ENCODE measurements around the gene EPB41L3. TPM values are rescaled to one million over a fixed set of nuclear protein-coding genes. Genes with fewer than 3 reads are reported as not detected.
"Not testable (repeated sequence)": the region's sequence is repeated elsewhere in the genome, so short reads cannot be mapped to it uniquely, and the experiment has no call there.

Gene EPB41L3
- total RNA-seq, 1 experiment from 2014 or later: 198 TPM

DNA sequence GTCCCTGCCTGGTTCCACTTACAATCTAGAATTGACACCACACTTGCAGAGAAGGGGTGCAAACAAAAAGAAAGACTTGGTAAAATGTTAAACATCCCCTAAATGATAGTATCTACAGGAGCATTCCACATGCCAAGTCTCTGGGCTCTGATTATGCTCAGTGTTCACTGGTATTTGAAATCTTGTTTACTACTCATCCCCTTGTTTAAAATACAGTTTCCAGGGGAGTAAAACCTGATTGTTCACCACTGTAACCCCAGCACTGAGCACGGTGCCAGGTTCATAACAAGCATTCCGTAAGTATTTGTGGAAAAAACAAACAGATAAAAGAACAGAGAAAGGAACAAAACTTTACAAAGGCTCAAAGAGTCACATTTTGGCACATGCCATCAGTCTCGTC is 11.7 kb downstream of the EPB41L3 start:
- no peak for DNase-seq (ENCODE audit: low read depth)

DNA sequence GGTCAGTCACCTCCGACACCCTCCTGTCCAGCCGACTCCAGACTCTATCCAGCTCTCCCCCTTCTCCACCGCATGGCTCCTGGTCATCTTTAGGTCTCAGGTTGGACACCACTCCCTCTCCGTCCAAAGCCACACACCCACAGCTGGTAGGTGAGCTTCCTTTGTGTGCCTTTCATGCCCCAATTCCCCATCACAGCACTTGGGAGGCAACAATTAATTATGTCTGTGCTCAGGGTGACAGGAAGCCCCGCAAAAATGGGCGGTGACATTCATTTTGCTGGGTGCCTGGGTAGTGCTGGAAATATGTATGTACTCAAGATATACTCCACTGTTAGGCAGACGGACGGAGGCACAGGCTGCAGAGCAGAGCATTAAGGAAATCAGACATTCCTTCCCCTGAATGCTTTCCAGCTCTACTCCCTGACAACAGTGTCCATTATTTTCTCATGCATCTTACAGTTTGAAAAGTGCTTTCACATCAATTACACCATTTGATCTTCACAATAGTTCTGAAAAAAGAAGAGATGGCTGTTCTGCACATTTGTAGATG is 13.1 kb downstream of the EPB41L3 start:
- no peak for DNase-seq (ENCODE audit: low read depth)

DNA sequence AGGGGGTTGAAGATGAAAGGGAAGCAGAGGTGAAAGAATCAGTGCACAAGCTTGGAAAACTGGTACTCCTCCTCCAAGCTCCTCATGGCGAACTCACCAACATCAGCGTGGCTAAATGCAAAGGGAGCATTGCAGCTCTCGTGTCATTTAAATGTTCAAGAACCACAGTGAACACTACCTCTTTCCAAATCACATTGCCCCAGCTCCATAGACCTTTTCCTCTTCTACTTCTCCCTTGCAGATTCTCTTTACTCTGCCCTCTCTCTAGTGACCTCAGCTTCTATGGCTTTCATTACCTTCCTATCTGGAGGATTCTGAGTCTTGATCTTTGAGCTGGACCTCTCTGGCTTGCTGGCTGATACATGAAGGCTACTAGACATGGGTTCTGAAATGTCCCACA is 14.3 kb downstream of the EPB41L3 start:
- no peak for DNase-seq (ENCODE audit: low read depth)

DNA sequence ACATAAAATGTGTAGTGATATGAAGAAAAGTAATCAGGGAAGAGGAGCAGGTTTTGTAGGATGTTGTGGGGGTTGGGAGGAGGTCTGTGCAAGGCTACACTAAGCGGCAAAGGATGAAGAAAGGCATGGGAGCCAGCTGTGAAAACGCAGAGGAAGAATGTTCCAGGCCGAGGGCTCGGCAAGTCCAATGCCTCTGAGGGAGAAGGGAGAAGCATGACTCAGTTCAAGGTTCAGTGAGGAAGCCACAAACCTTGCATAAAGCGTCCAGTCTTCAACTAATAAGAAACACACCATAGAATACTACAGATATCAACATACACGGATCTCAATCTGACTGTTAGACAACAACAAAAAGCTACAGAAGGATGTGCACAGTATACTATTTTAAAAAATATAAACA is 16.2 kb downstream of the EPB41L3 start:
- DNase-seq (ENCODE audit: low read depth): peak; percentile 88

DNA sequence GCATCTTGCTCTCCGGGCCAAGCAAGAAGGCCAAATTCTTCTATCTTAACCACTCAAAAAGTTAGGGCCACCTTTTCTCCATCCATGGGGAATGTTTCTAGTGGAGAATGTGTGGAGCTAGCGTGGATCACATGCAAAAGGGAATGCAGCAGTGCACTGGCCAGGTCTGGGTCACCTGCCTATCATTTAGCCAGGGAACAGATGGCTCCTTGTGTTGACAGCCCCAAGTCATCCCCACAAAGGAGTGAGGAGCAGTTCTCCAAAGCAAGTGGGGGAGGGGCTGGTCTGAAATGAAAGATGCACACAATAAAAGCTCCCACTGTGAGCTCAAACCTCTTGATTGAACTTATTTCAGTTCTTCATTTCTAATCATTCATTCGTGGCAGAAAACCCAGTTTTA is 19.1 kb downstream of the EPB41L3 start:
- DNase-seq (ENCODE audit: low read depth): no peak

DNA sequence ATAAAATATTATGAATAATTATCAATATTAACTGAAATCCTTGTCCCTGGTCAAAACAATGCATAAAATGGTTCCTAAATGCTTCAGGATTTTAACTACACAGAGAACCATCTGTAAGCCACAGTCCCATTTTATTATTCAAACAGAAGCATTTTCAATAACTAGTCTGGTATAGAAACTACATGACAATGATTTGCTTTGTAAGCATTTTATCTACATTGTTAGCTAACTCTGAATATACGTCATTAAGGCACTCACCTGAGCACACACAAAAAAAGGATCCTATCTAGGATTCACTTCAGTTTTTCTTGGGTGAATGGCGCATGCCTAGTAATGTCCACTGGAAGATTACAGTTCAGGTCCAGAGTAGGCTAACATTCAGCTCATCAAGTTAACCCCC is 22.8 kb downstream of the EPB41L3 start:
- DNase-seq (ENCODE audit: low read depth): no peak

DNA sequence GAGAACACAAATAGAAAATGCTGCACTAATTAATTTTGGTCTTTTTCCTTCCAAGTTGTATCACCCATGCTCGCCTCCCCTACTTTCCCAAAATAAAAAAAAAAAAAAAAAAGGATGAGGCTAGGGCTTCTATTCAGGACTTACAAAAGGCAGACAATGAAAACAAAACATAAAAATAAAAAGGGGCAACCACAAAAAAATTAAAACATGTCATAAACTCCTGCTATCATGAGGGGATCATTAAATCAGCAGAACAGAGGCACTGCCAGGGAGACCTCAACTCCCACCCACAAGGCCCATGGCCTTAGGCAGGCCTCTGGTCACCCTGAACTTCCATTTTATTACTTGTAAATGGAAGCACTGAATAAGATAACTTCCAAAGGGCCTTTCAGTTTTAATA is 23.3 kb downstream of the EPB41L3 start:
- DNase-seq (ENCODE audit: low read depth): no peak

DNA sequence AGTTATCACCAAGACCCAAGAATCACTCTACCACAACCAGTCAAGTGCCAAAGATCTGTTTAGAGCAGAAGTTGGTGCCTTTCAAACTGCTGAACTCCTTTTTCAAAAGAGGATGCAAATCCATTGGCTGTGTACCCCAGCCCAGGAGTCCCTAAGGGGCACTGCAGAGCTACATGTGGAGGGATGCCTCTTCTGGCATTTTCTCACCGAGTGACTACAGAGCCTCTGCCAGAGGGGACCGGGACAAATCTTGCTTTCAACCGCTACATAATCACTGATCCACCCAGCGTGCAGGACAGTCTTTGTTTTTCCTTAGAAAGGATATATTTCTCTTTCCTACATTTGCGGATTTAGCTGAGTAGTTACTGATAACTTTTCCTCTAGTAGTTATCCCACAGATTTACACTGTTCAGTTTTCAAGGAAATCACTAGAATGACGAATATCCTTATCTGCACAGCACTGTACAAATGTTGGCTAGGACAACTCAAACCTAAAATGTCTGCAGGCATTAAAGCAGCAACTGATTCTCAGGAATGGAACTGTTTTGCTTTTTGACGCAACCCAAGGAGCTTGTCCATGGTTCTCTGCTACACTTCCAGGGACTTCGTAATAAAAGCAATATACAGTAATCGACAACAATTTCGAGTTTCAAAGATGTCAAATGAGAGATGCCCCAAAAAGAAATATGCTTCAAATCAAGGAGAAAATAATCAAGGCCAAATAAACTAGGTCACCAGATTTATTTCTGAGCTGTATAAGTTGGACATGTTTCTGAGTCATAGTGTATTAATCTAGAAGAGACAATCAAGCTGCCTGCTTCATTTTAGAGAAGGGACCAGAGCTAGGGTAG is 24.1 kb downstream of the EPB41L3 start:
- no peak for DNase-seq (ENCODE audit: low read depth)

DNA sequence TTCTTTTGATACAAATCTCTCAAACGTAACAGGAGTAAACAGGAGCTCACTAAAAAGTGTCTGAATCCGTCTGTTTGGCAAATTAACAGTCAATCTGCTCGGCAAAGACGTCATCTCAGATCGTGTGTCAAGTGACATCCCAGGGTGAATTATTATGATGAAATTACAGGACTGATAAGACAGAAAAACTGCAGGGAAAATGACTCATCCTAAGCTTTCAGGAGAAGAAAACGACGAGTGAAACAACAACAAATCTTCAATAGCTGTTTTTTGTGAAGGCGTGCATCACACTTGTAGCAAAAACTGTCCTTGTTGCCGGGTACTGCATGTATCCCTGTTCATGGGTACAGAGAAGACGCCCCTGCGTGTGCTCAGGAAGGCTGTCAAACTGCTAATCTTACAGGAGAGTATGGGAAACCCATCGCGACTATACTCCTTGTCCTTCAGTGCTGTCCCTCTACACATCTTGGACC is 24.9 kb downstream of the EPB41L3 start:
- peak; percentile 28 for DNase-seq (ENCODE audit: low read depth)

DNA sequence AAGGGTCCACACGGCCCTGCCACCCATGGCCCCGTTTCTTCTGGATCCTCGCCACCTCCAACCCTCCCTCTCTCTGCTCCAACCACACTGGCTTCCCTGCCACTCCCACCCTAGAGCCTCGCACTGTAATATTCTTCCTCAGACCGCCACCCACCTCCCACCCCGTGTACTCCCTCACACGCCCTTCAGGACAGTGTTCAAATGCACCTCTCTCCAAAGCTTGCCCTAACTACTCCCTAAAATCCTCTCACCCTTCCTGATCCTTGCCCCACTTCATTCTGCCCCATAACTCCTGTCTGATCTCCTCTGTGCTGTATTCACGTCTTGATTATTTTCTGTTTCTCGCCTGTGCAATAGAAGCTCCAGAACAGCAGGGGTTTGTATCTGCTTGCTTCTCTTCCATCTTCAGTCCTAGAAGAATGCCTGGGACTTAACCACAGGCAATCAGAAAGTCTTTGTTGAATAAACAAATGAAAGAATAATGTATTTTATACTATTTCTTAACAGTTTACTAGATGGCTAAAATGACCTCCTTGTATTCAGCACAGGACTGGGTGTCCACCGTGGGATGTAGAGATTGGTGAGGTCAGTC is 25.5 kb downstream of the EPB41L3 start:
- DNase-seq (ENCODE audit: low read depth): no peak

DNA sequence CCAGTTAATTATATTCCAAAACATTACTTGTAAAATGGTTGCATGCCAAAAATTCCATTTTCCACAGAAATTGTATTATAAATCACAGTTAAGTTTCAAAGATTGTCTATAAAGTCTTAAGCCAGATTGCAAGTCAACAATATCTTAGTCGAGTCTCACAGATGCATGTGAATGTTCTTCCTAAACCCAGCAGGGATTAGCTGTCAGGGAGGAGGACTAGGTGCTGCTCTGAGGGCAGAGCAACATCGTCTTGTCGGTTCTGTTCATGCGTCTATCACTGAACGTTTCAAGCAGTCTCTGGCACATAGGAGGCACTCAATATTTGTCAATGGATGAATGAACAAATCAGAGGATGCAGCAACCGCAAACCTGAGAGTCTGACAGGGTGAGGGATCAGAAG is 27.0 kb downstream of the EPB41L3 start:
- DNase-seq (ENCODE audit: low read depth): no peak

DNA sequence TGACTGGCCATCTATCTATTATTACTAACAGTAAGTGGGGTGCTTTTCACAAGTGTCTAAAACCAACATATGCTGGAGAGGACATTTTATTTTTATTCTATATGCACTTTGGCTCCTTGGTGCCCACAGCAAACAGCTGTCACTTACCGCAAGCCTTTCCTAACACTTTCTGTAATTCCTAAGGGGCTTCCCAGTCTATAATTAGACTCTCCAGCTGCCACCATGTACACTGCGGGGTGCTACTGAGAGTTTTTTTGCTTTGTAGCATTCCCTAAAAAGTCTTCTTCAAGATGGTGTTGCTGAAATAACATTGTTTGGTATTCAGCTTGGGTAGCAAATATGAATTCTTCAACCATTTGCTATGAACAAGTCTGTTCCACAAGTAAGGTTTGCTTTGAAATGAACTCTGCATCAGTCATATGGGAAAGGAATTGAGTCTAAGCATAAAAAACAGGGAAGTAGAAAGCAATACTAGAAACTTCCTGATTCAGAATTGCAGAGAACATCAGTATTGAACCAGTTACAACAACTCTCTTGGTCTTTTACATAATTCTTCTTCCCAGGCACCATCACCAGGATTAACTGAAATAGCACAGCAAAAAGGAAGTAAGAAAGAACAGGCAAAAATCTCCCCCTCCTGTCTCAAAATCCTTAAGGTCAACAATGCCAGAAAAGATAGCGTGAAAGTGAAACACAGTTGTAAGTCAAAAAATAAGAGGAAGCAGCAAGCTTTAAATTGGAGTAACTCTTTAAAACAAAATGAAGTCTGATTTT is 28.6 kb downstream of the EPB41L3 start:
- DNase-seq (ENCODE audit: low read depth): no peak

DNA sequence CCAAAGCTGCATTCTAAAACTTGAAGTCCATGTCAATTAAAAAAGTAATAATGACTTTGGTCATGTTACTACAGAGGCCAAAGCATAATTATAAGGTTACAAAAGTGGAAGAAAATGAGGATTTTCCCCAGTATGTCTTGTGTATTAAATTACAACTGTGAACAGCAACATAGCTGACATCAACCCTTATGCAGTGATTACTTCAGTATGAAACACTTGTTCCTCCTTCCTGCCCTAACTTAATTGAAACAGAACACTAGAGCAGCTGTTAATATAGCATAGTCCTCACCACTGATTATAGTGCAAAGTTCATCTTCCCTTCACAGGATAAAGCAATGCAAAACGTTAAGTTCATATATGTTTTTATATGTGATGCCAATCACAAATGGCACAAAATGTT is 29.9 kb downstream of the EPB41L3 start:
- DNase-seq (ENCODE audit: low read depth): no peak

DNA sequence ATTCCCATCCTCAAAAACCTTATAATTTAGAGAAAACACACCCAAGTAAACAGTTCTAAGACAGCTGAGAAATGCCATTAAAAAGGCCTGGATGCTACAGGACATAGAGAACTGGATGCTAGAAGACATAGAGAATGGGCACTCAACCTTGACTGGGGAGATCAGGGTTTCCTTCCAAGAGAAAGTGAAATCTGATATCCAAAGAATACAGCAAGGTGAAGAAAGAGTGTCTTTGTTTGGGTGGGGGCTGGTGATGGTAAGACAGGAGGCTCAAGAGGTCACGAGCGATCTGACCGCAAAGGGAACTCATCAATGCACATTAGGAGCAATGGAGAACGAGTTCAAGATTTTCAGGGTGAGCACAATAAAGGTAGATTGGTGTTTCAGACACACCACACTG is 31.6 kb downstream of the EPB41L3 start:
- DNase-seq (ENCODE audit: low read depth): no peak

DNA sequence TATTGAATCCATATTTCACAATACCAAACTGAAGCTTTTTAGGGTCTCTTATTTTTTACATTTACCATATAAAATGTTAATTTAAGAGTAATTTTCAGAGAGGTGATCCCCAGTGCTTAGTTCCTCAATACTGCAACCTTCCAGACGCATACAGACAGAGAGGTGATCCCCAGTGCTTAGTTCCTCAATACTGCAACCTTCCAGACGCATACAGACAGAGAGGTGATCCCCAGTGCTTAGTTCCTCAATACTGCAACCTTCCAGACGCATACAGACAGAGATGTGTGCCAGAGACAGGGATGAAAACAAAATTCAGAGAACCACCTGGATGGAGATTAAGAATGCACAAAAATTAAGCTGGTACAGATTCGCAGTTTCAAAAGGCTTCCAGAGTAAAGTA is 32.3 kb downstream of the EPB41L3 start:
- DNase-seq (ENCODE audit: low read depth): not testable (repeated sequence)

DNA sequence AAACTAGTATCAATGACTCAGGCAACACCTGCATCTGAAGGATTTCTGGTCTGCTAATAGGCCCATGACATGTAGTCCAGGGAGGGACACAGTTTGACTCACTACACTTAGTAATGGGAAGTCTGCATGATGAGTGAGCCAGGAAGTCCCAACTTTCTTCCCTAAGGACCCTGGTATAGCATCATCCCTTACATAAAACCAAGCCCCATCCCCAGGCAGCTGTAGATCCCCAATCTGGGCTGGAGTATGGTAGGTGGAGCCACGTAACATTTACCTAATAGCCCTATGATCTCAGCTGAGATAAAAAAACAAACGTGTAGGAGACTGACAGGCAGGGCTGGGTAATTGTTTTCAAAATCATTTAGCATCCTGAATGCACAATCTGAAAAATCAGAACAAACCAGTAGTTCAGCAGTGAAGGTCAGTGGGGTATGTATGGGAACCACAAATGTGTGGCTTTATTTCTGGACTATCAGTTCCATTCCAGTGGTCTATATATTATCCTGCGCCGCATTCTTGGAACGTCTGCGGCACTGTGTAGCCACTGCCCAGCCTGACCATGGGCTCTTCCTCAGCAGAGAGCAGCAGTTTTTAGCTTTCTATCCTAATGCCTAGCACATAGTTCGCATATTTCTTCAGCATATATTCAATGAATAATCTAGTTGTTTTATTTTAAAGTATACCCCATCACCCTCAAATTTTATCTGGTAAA is 33.5 kb downstream of the EPB41L3 start:
- DNase-seq (ENCODE audit: low read depth): peak; percentile 85

DNA sequence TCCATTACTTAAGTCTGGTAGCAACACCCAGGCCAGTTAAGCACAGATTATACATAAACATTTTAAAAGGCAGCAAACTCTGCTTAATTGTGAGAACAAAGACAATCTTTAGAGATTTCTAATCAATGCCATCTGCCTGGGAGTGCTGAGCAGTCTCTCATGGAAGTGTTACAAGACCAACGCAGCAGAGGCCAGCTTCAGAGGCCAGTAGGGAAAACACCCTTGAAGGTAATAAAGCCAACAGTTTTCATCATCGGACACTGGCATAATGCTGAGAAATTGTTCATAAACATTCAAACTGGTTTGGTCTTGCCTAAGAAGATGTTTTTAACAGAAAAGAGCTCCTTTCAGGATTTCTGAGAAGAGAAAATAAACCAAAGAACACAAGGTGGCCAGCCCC is 35.0 kb downstream of the EPB41L3 start:
- DNase-seq (ENCODE audit: low read depth): no peak

DNA sequence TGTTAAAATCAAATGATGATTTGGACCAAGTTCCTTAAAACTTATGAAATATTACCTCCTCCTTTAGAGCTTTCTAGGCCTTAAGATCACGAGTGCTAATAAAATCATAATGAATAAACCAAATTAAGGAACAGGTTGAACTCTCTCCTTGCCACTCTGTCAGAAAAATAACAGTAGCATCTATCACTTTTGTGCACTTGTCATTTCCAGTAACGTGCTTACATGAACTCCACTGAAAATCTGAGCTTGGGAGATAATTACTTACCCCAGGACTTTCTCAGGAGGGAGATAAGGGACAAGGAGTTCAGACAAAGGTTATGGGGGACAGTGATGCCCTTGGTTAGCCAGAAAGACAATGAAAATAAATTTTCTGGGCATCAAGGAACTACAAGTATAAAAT is 36.0 kb downstream of the EPB41L3 start:
- DNase-seq (ENCODE audit: low read depth): no peak

DNA sequence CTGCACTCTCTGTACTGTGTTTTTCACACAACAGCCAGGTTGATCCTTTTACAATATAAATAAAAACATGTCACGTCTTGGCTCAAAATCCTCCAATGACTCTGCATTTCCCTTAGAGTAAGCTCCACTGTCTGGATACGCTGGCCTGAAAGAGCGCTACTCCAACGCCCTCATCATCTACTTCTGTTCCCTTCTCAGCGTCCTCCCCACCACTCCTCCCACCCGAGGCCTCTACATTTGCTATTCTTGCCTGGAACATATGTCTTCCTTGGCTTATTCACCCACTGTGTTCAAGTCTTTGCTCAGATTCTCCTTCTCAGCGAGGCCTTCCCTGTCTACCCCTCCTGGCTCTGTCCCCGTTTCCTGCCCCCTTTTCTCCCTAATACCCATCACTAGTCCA is 37.6 kb downstream of the EPB41L3 start:
- DNase-seq (ENCODE audit: low read depth): no peak

DNA sequence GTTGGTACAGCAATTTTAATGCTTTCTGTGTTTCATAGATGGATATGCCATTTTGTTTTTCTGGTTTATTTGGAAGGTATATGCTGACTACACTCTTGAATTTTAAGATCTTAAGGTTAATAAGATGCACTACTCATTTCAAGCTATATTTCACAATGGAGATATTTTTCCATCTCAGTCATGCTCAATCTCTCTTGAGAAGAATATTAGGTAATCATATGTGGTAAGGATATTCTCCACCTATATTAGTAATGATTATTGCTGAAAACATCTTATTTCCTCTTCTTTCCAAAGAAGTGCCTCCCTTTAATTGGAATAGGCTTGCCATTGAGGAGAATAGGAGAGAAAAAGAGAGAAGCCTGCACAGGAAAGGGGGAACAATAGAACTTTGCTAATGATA is 40.1 kb downstream of the EPB41L3 start:
- no peak for DNase-seq (ENCODE audit: low read depth)
